DMS 273 (cell line): ENCODE measurements around the gene UGT1A6.

Source experiments
- DNase-seq: peaks from one replicate; lab custom pipeline; 2025; ENCODE audit not compliant: unreplicated experiment; lab: John Stamatoyannopoulos, UW

The UGT1A6 gene

DNA sequence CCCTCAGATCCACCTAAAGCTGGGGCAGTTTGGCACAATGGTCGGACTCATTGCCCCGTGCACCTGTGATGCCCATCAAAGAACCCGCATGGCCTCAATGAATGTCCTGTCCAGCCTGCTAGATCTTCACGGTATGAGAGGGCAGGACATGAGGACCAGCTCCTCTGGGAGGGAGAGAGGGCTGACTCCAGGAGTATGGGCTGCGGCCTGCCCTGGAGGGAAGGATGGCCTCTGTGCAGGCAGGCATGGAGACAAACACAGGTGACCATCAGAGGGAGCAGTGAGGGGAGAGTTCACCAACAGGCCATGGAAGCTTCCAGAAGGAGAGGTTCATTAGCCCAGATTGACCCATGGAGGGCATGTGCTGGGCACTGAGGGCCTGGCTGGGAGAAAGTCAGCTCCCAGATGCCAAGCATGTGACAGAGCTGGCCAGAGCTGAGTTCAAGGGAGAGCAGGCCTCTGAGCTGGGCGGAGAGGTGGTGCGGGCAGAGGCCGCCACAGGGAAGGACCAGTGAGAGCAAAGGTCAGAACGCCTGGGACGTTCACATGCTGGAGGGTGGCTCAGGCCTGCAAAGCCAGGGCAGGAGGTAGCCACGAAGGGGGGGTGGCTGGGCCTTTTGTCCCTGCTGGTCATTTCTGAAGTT is 125.4 kb downstream of the UGT1A6 start:
- DNase-seq, result no peak

DNA sequence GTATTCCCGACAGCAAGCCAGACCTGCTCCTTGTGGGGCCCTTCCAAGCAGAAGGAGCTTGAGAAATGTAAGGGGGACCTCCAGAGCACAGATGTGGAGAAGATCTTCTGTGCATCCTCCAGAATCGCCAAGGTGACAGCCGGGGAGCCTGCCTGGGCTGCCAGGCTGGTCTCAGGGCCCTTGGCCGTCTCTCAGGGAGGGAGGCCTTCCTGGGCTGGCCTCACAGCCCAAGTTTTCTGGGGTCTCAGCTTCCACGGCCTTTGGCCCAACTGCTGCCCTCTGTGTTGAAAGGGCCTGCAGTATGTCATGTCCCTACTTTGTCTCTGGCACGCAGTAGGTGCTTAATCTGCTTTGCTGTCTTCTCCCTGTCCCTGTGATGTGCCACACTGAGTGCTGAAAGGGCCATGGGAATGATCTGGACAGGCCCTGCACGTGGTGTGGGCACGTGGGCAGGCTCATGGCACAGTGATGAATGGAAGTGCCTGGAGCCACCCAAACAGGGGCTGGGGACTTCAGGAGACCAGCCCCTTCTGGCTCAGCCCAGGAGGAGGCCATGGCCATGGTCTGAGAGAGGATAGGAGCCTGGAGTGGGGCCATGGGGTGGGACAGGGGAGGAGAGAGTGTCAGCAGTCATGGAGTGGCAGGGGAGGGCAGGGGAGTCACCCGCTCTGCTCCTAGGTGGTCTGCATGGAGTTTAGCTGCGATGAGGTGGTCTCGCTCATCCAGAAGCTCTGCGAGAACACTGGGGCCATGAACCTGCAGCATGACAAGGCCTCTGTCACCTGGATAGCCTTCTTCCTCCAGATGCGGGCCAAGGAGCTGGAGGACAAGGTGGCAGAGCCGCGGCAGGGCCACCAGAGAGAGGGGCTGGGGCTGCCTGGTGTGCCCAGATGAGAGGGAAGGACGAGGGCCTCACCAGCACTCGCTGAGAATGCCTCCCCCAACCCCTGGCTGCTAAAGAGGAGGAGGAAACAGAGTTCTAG is 126.2 kb downstream of the UGT1A6 start:
- DNase-seq, result no peak

DNA sequence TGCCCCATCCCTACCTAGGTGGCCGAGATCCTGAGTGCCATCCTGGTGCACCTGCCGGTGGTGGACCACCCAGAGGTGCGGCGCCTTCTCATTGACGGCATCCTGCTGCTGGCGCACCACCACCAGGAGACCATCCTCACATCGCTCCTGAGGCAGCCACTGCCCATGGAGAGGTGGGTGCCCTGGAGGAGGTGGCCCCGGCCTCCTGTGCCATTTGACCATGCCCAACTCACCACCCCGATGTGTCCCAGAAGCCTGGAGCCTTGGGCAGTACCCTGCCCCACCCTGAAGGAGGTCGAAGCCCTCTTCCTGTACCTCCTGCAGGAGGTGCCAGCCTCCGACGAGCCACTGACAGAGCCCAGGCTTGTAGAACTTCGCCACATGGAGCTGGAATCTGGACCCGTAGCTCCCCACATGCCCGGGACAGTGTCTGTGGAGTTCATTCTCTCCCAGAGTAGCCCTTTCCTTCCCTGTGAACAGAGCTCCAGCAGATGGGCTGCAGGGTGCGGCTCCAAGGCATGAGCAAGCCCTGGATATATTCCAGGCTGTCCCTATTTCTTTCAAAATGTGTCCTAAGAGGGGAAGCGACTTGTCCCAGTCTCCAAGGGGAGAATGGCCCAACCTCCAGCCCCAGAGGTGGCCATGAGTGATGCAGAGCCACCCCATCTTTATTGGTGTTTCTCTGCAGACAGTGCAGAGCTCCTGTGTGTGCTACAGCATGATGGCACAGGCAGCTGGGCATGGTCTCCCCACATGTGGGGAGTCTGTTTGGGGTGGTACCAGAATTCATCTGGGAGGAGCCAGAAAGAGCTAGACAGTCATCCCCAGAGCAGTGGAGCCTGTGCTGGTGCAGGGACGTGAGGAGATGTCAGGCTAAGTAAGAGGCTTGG is 127.4 kb downstream of the UGT1A6 start:
- no peak for DNase-seq

DNA sequence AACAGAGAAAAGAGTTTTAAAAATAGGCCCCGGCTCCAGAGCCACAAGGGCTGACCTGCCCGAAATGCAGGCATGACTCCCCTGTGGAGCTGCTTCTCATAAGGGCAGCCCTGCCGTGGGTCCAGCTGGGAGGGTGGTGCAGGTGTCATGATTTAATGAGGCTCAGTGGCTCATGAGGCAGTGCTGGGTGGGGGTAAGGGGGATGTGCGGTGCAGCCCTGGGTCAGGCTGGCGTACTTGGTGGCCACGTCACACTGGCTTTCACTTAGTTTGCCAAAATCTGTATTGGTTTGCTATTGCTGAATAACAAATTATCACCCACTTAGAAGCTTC is 128.1 kb downstream of the UGT1A6 start:
- no peak for DNase-seq

DNA sequence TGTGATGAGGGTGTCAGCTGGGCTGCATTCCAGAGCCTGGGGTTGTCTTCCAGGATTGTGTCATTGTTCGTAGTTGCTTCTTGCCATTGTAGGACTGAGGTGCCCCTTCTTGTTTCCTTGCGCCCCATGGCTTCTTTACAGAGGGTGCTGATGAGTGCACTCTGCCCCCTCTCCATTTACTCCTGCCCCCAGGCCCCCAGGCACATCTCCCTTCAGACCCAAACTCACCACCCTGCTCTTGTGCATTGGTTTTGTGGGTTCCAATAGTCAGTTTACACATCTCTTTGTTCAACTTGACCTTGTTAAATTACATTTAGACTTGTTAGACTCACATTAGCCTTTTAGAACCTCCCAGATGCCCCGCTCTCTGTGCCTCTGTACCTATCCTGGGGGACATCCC is 128.5 kb downstream of the UGT1A6 start:
- no peak for DNase-seq

DNA sequence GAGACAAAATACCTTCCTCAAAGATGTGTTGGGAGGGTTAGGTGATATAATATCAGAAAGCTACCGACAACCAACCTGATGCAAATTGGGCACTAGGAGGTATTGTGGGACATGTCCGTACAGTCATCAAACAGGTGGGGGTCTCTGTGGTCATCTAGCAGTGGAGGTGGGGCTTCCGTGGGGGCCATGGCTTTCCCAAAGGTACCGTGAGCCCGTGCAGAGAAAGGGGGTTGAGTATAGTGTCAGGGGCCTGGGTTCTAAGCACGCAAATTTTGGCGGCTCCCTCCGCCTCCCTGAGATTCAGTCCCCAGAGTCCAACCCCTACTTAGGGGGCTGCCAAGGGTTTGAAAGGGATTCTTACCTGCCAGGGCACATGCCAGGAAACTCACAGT is 129.0 kb downstream of the UGT1A6 start:
- DNase-seq, result no peak

DNA sequence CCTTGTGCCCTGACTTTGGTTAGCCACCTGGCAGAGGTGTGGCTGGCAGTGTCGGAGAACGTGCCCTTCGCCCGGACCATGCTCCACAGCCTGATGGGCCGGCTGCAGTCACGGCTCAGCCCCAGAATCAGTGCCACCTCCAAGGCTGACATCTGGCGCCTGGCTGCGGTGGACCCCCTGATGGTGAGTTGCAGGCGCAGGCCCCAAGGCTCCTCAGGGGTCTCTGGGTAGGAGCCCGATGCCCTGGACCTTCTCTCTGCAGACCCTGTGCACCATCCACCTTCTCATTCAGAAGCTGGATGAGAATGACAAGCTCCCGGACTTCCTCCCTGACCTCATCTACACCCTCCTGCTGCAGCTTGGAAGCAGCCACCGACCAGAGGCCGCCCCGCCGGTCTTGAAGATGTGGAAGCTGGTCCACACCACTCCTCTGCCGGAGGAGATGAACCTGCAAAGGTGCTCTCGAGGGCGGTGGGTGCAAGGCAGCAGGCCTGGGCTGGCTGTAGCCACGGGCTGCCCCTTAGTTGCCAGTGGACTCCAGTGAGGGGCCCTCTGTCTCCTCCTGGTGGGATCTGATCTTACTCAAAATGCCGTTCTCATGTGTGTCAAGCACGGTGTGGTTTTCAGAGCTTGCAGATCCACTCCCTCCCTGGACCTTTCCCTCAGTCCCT is 129.5 kb downstream of the UGT1A6 start:
- DNase-seq, result no peak
